GM21717 (cell line): ENCODE measurements around the gene PAX2.

ENCODE experiments used
- ATAC-seq: cut with Tn5 transposase; IDR thresholded peaks from one replicate; pipeline ENCODE4 v1.9.1; 2021; ENCODE audit warnings: mild to moderate bottlenecking, moderate library complexity; ENCODE audit not compliant: unreplicated experiment

The PAX2 gene

GRCh38 chr10:100873827-100874326 lies 128.5 kb downstream of the PAX2 start:
- ATAC-seq, result no peak

- no peak for ATAC-seq
Measured at GRCh38 chr10:100874702-100875483, 129.5 kb downstream of the PAX2 start.

GRCh38 chr10:100875484-100876166 lies 130.2 kb downstream of the PAX2 start:
- ATAC-seq, result no peak

GRCh38 chr10:100876585-100877460 lies 131.4 kb downstream of the PAX2 start:
- no peak for ATAC-seq

- ATAC-seq, result no peak
Measured at GRCh38 chr10:100877461-100877850, 132.1 kb downstream of the PAX2 start.

GRCh38 chr10:100878291-100878910 lies 133.0 kb downstream of the PAX2 start:
- ATAC-seq, result no peak
